H1 (cell line): ENCODE measurements around the gene ZFP1. TPM values are rescaled to one million over a fixed set of nuclear protein-coding genes. Genes with fewer than 3 reads are reported as not detected.

Experiments used
- EGR1 ChIP-seq: IDR thresholded peaks from 2 replicates; pipeline ENCODE4 v1.6.1; 2011; ENCODE audit warnings: low read depth, low read length, borderline replicate concordance
- HDAC2 ChIP-seq, 2 experiments: fragments of 300-600 bp in 1 of 2; sonication (generic) in 1 of 2; IDR thresholded peaks; 2 replicates each; pipeline ENCODE4 v1.6.1; 2011 to 2012; ENCODE audit warnings: low read depth in 2 of 2, low read length in 2 of 2, mild to moderate bottlenecking in 2 of 2, moderate library complexity in 2 of 2, borderline replicate concordance in 1 of 2, inconsistent platforms in 1 of 2
- KDM1A ChIP-seq: fragments of 200-600, 300-600 bp; sonication (generic); IDR thresholded peaks from 2 replicates; pipeline ENCODE4 v1.7.1; 2016; ENCODE audit warnings: mild to moderate bottlenecking, low read length, borderline replicate concordance
- RFX5 ChIP-seq: IDR thresholded peaks from 2 replicates; pipeline ENCODE4 v1.6.1; 2011; ENCODE audit warnings: low read depth, low read length, improper control_type of control experiment, borderline replicate concordance
- SRF ChIP-seq: IDR thresholded peaks from 2 replicates; pipeline ENCODE4 v1.6.1; 2011; ENCODE audit warnings: mild to moderate bottlenecking, low read depth, low read length, moderate library complexity
- TEAD4 ChIP-seq: IDR thresholded peaks from 2 replicates; pipeline ENCODE4 v1.6.1; 2012; ENCODE audit warnings: low read depth, low read length, inconsistent platforms, mixed read lengths
- YY1 ChIP-seq: IDR thresholded peaks from 2 replicates; pipeline ENCODE4 v1.6.1; 2011; ENCODE audit warnings: low read depth, mild to moderate bottlenecking, low read length
- polyA plus RNA-seq, 7 experiments: library from polyadenylated mRNA; depleted of rRNA in 3 of 7; stranded (reverse) in 5 of 7; unstranded in 2 of 7; fragments of >200 nt in 5 of 7; fragments of 200-250 nt in 2 of 7; gene quantifications; 1 replicate in 5 of 7; 2 replicates in 1 of 7; 4 replicates in 1 of 7; pipeline versions ENCODE4 v1.2.1 to v1.2.3, GENCODE V29; 2011 to 2013; ENCODE audit warnings: missing spikeins in 2 of 7, mixed read lengths in 2 of 7
- total RNA-seq: library from RNA; stranded (reverse); fragmentation: NEBNext Ultra II Directional; extraction: Animal tissue kit (Norgen Biotek cat#: 25700); gene quantifications from 2 replicates; pipeline ENCODE4 v1.2.1, GENCODE V29; 2021

ZFP1 gene
- total and polyA plus RNA-seq, 2 of the 8 experiments (the other 6 are each of a cell fraction or from before 2014, with no cell fraction given), result 4.0 to 11.2 TPM

- TF ChIP-seq HDAC2 (IDR thresholded peaks at IDR 0.05; ENCODE audit: borderline replicate concordance in 1 of 2, low read depth in 2 of 2, low read length in 2 of 2) (no peak), EGR1 (no peak), YY1 (no peak), RFX5 (no peak), SRF (no peak), KDM1A (no peak), TEAD4 (no peak)
Measured at GRCh38 chr16:75179208-75179607, 30.9 kb downstream of the ZFP1 start (continued).
